Hippocampal formation (tissue), 2 donors: ENCODE results near the gene FOXO6.

Experiments used
- DNase-seq, 2 donors: peaks; one replicate each; lab custom pipeline; 2025; lab: John Stamatoyannopoulos, UW

FOXO6 gene

DNA sequence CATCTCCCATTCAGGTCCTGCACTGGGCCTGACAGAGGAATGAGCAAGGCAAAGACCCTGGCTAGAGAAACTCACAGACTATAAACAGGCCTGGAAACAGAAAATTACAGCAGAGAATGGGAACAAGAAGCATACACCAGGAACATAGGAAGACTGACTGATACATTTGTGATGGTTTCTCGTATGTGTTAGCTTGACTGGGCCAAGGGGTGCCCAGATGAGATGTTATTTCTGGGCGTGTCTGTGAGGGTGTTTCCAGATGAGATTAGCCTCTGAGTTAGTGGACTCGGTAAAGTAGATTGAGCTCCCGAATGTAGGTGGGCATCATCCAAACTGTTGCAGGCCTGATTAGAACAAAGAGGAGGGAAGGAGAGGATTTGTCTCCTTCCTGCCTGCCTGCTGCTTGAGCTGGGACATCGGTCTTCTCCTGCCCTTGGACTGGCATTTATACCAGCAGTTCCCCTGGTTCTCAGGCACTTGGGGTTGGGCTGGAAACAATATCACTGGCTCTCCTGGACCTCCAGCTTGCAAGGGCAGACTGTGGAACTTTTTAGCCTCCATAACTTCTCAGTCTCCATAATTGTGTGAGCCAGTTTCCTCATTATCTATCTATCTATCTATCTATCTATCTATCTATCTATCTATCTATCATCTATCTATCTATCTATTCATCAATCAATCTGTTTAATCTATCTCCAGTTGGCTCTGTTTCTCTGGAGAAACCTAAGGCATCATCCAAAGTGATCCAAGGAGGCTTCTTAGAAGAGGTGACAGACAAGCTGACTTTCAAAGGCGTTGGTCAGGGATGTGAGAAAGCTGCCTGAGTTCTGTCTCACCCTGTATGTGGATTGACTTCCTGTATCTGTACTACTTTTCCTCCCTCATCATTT, 9.7 kb upstream of the FOXO6 start:
- DNase-seq = no peak

DNA sequence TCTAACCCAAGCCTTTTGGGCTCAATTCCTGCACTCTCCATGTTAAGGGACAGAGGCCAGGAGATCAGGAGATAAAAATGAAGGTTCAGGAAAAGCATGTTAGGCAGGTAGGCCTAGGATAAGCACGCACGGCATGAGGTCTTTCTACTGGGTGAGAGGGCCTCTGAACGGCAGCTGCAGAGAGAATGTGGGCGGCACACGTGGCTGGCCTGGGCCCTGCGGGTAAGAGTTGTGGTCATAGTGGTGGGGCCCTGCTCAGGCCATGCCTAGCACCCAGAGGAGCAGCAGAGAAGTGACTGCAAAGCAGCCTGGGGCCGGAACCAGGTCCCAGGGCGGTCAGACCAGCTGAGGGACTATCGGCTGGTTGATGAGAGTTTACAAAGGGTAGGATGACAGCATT, 7.5 kb upstream of the FOXO6 start:
- DNase-seq = no peak

DNA sequence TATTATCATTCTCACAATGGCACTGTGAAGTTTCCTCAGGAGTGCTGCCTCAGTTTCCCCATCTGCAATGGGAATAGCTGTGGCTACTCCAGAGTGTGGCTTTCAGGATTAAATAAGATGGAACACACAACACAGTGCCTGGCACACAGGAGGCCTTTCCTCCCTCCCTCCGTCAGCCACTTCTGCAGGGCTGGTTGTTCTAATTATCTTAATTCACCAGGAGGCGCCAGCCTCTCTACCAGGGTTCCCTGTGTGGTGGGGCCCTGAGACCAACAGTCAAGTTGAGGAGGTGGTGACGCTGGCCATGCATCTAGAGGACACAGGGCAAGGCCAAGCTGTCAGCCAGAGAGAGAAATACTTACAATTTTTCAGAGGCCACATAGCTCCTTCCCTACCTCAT, 6.3 kb upstream of the FOXO6 start:
- no peak for DNase-seq

DNA sequence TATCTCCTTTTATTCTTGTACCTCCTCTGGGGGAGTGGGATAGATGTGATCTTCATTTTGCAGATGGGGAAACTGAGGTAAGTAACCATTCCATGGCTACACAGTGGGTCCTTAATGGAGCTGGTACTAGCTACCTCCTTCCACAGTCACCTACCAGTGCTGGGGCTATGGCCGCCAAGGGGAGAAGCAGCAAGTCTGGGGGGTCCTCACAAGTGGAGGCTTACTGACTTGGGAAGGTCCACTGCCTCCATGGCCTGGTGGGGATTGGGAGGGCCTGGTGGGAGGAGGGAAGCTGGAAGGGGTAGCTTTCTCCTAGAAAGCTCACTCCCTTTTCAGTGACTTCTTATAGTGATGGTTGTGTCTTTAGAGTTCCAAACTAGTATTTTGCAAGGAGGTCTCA, 5.9 kb upstream of the FOXO6 start:
- no peak for DNase-seq

DNA sequence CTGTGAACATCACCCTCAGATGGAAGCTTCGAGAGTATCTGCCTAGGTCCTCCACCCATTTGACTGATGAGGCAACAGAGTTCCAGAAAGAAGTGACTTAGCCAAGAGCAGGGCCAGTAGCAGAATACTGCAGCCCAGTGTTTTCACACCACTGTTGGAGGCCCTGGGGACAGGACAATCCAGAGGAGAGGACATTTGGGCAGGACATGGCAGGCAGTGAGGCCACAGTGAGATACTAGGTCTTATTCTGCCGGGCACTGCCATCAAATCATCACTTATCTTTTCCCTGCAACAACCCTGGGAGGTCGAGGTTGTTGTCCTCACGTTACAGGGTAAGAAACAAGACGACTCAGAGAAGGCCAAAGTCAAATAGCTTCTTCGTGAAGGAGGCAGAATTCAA, 5.5 kb upstream of the FOXO6 start:
- no peak for DNase-seq

DNA sequence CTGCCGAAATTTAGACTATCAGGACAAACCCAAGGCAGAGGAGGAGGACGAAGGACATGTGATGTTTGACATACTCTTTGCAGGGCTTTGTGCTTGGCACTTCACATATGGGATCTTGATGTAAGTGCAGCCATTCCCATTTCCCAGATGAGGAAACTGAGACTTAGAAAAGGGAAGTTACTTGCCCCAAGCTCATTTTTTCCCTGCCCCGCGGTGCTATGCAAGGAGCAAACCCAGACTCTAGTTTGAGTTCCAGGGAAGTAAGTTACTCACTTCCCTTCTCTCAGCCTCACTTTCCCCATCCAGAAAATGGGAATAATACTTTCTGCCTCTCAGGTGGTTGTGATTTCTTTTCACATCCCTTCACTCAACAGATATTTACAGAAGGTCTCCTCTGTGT, 4.5 kb upstream of the FOXO6 start:
- DNase-seq = no peak

DNA sequence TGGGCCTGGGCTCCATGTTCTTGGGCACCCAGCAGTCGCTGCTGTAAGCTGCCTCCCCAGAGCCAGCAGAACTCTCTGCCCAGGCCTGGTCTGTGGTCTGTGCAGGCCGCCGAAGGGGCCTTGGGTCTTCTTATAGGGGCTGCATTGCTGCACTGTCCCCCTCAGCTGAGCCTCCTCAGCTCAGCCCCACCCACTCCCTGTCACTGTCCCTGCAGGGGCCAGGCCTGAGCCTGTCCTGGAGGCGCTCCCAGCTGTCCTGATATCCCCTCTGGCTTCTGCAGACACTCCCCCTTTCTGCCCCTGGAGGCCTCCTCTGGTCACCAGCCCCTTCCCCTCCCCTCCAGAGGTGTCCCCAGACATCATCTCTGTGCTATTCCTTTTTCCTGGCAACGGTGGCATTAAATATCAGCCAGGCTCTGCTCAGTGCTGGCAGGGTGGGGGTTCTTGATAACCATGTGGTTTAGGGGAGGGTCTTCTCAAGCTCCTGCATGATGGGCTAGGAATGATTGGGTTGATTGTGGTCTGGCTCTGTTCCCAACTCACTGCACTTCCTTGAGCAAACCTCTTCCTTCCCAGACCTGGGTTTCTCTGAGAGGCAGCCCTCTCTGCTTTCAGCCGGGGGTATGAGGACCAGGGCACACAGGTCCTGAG, 3.7 kb upstream of the FOXO6 start:
- DNase-seq = no peak

DNA sequence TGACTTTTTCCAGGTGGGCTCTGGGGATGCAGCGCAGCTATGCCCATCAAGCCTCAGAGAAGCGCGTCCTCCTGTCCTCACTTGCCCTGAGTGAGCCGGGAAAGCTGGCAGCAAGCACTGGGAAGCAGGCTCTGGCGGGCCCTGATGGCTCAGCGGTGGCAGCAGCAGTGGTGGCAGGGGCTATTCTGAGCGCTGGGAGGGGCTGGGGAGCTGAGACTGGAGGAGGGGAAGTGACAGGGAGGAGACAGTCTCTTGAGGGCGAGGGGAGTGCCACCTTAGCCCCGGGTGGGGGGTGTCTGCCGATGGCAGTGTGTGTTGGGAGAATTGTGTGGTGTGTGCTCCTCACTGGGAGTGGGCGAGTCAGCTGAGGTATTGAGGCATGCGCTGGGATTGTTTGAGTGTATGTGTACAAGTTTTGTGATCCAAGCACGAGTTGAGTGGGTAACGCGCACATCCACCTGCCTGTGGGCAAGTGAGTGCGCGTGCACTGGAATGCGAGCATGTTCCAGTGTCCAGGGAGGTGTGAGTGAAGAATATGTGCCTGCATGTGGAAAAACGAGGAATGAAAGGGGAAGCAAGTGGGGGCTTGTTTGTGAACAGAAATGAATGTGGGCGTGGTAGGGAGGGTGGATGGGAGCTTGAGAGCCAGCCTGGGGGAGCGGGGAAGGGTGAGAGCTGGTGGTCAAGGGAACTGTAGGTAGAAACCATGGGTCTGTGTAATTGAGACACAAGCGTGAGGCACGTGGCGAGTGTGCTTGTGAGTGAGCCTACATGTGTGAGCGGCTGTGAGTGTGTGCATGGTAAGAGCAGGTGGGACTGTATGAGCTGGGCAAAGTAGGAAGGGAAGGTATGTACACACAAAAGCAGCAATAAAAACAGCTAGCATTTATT, 2.9 kb upstream of the FOXO6 start:
- DNase-seq = no peak

DNA sequence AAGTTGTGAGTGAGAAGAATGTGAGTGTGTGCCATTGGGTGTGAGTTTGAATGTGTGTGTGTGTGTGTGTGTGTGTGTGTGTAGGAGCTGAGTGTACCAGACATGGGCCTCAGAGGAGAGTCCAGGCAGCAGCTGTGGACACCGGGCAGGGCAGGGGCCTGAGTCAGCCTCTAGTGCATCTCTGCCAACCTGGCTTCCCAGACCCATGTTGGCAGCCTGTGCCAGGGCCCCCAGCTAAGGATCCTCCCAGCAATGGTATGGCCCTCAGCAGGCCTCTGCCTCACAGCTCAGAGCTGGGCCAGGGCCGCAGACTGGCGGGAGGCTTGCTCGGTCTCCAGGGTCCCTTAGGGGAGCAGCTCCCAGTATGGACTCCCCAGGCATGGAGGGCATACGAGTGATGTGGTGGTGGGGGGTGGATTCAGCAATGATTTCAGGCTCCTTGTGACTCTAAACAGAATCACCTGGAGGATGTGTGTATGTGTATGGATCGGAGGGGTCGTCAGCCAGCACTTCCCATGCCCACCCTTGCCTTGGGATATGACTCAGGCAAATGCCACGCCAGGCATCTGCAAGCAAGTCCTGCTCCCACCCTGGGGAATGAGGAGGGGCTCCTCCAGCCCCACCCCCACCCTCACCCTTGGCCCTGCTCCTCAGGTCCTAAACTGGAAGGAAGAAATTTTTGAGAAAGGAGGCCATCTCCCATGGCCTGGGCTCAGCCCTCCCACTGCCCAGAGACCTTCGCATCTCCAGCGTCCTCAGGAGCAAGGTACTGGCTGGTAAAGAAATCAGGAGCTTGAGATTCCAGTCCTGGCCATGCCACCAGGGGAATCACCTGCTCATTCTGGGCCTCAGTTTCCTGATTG, 1.8 kb upstream of the FOXO6 start:
- DNase-seq = no peak

DNA sequence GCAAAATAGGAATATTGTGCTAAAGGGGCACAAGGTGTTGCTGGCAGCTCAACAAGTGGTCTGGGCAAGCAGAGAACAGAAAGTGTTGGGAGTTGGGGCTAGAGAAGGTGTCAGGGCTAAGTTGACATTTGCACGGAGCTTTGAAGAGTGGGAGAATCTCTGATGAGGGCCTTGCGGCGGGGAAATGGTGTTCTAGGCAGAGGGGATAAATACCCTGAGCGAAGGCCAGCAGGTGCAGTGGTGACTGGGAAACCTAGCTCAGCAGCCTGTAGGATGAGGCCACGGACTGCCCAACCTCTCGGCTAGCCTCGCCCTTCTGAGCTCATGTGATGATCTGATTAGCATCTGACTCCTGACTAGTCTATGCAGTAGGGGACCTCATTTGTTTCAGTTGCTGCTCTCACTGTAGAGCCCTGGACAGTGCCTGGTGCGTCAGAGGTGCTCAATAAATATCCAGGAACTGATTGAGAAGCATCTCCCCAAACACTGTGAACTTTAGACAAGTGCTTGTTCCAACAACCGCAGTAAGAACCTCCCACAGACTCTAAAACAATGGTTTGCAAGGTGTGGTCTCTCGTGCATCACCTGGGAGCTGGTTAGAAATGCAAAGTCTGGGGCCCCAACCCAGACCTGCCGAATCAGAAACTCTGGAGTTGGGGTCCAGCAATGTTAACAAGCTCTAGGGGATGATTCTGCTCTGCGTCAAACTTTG, 1.0 kb upstream of the FOXO6 start:
- DNase-seq = no peak

DNA sequence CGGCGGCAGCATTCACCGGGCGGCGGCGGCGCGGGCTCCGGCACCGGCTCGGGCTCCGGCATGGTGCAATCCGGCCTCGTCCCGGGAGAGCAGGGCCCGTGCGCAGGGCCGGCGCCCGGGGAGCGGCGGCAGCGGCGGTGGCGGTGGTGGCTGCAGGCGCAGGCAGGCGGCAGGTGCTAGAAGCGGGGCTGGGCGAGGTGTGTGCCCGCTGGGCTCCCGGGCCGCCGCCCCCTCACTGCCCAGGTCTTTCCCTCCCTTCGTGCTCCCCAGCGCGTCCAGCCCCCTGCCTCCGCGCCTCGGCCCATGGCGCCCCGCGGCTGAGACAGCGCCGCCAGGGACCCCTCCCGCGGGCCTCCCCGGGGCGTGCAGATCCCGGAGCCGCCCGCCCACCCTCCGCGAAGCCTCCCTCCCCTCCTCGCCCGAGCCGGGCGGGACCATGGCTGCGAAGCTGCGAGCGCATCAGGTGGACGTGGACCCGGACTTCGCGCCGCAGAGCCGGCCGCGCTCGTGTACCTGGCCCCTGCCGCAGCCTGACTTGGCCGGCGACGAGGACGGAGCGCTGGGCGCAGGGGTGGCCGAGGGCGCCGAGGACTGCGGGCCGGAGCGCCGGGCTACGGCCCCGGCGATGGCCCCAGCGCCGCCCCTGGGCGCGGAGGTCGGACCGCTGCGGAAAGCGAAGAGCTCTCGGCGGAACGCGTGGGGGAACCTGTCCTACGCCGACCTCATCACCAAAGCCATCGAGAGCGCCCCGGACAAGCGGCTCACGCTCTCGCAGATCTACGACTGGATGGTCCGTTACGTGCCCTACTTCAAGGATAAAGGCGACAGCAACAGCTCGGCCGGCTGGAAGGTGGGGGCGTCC, 492 bp downstream of the FOXO6 start:
- no peak for DNase-seq

DNA sequence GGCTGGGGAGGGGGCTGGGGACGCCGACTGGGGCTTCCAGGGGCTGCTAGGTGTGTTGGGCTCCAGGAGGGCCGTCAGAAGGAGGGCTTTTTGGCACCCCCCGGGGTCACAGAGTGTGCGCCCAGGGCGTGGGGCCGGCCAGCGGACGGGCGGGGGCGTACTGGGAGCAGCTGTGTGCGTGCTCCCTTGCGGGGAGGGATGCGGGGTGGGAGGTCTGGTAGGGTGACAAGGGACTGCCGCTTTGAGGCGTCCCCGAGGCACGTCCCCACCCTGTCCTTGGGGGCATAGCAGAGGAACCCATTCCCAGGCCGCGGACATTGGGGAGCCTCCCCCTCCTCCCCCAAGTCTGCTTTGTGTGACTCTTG, 1.1 kb downstream of the FOXO6 start:
- DNase-seq = no peak

DNA sequence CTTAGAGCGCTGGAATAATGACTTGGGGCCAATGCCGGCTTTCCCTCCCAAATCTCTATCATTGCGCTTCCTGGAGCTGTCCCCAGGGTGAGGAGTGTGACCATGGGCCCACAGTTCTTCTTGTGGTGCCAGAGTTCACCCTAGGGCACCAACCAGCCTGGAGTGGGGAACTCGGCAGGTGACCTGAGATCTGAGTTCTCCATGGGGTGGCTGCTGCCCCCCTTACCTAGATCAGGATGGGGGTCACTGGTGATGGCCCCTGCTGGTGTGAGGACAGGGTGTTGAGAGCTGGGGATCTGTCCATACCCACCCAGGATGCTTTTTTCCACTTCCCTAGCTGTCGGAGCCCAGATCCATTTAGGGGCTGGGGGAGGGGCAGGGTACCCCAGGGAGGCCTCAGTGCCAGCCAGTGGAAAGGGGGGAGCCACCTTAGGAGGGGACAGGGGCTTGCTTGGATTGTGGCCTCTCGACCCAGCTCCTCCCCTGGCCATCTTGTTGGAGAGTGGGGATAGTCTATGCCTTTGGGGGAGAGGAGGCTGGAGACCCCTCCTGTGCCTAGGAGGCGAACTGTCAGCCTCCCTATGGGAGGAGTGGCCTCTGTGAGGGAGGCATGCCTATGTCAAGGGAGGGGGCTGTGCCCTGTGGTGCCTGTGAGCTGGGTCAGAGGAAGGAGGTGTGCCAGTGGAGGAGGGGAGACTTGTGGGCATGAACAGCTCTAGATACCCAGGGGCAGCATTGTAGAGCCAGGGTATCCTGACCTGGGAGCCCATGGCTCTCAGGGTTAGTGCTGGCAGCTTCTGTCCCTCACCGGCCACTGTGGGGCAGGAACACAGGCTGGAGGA, 1.7 kb downstream of the FOXO6 start:
- DNase-seq = no peak

DNA sequence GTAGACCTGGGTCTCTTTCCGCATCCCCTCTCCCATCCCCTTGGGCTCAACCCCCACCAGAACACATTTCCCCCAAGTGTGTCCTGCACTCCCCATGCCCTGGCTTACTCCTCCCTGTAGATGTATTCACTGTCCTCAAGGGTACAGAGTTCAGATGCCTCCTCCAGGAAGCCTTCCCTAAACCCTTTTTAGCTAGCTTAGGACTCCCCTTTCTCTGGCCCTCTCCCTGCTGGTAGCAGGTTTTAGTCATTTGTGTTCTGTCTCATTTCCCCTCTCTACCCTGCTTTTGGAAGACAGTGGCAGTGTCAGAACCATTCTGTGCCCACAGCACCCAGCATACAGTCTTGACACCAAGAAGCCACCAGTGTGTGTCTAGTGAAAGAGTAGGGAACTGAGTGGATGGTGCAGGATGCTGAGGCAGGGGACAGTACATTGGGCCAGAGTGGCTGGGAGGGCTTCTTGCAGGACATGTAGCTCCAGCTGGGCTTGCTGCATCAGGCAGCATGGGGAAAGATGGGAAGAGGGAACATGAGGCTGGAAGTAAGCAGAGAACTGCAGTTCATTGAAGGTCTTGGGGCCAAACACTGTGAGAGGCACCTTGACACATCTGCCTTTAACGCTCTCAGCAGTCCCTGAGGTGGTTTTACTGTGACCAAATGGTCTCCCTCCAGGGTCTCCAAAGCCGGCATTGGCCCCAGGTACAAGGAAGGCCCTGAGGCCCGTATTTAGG, 2.5 kb downstream of the FOXO6 start:
- DNase-seq = no peak

DNA sequence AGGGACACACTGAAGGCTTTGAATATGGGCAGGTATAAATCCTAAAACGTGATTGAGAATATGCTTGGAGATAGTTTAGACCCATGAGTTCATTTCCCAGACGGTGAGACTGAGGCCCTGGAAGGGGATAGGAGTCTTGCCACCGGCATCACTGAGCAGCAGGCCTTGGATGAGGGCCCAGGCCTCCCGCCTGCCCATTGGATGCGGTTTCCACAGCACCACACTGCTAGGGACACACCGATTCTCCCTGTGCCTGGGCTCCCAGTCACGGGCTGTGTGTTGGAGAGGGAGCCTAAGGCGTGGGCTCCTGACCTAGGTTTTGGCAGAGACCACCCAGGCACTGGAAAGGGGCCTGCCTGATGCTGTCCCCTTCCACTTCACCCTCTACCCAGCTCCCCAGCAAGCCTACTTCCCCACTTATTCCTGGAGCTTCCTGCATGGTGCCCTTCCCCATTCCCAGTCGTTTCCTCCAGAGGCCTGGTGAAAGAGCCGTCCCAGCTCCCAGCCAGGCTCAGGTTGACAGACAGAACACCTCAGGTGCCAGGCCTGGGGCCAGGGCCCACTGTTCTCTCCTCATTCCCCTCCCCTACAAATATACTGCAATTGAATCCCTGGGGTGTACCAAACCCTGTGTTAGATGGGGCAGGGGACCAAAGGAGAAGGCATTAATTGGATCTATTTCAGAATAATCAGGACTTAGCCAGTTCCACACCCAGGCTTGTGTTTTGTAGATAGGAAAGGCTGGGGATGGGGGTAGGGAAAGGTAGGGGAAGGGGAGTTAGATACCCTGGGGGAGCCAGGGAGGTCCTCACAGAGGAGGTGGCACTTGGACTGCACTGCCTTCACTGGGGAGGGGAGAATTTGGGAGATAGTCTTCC, 3.4 kb downstream of the FOXO6 start:
- no peak for DNase-seq

DNA sequence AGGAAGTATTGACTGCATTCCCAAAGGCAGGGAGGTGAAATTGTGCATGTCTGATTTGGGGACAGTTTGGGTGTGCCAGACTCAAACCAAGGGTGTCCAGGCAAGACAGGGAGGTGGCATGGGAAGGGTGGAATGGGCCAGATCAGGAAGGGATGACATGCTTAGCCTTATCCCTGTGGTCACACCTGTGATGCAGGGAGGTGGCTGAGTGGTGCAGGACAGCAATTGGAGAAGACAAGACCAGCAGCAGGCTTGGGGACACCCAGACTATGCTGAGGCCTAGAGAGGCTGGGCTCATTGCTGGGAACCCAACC, 4.0 kb downstream of the FOXO6 start:
- DNase-seq = no peak

DNA sequence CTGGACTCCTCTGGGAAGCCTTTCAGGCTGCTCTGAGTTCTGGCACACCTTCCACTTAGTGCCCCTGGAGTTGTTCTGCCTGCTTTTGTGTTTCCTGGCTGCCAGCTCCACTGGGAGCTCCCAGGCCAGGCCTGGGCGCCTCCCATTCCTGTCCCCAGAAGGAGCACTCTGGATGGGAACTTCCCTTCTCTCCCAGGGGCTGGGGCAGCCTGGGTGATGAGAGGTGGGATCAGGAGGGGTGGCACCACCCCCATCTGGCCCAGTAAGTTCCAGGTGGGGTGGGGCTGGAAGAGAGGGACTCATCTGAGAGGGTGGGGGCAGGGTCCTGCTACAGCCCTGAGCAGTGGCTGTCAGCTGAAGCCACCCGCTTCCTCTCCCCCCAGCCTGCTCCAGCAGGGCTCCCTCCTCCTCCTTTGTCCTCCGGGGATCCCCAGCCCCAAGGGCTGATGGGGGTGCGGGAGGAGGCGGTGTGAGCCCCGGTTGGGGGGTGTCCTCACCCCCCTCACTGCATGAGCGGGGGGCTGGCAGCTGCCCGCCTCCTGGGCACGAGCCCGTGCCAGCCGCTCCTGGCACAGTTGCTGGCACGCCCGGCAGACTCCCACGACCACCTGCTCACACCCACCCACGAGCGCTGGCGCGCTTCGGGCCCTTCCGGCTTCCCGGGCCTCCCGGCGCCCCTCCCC, 4.7 kb downstream of the FOXO6 start:
- peak in 1 of 2 donors; percentile 50 for DNase-seq
